HG03196 (cell line): ENCODE results near the gene PMP22.
"Not testable (repeated sequence)": the region's sequence is repeated elsewhere in the genome, so short reads cannot be mapped to it uniquely, and the experiment has no call there.

ENCODE experiments used
- ATAC-seq: cut with Tn5 transposase; IDR thresholded peaks from one replicate; pipeline ENCODE4 v1.9.1; 2021; ENCODE audit not compliant: unreplicated experiment

PMP22 gene

DNA sequence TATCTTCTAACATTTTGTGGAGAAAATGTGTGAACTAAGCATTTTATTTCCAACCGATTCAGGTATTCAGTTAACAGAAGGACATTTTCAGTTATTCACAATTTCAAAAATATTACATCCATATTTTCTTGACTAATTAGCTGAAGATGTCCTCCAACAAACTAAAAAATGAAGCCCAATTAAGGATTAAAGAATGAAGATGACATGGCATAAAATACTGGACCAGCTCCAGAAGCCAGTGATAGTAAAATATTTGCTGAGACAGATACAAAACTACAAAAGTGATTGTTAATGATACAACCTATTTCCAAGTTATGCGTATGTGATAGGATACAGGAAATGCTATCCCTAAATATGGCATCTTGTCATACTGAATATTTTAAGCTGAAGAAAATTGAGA lies 48.6 kb downstream of the PMP22 start:
- no peak for ATAC-seq

DNA sequence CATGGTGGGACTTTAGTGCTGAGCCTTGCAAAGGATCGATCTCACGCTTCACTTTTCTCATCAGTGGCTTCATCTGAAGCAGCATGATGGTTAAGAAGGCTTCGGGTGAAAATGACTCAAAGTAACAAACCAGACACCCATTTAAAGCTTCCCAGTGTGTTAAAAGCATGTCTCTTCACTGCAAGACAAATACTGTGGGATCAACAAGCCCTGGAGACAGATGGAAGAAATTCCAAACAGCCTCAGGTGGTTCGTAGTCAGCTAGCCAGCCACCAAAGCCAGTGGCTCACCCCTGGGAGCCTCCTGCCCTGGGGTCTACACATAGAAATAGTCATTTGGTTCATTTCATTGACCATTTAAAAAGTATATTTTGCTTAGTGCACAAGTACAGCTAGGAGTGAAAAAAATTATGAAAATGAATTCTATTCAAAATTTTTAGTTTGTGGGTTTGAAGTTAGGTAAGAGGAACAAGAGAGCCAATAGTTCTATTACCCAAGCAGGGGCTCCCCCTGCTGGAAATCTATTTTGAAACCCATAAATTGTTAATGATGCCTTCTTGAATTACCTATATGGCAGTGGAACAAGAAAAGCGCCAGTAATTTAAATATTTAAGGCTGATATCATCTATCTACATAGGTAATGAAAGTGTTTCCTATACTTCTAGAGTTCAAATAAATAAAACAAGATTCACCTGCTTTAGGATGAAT lies 51.6 kb downstream of the PMP22 start:
- no peak for ATAC-seq

DNA sequence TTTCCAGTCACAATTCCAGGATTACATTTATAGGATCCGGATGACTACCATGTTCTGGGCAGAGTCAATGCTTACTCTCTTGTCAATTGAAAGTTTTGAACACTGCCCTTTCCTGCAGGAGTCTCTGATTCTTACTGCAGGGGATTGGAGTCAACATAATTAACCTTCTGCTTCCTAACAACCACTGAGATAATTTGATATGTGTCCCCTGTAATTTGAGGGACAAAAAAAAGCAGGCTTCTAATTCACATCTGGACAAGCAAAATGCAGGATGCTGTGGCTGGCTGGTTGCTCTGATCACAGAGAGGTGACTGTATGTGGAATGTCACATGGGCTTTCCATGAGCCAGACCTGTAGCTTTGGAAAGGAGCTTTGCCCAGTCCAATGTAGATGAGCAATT lies 54.9 kb downstream of the PMP22 start:
- ATAC-seq = no peak

DNA sequence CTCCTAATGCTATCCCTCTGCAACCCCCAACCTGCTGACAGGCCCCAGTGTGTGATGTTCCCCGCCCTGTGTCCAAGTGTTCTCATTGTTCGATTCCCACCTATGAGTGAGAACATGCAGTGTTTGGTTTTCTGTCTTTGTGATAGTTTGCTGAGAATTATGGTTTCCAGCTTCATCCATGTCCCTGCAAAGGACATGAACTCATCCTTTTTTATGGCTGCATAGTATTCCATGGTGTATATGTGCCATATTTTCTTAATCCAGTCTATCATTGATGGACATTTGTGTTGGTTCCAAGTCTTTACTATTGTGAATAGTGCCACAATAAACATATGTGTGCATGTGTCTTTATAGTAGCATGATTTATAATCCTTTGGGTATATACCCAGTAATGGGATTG lies 62.1 kb downstream of the PMP22 start:
- not testable (repeated sequence) for ATAC-seq

DNA sequence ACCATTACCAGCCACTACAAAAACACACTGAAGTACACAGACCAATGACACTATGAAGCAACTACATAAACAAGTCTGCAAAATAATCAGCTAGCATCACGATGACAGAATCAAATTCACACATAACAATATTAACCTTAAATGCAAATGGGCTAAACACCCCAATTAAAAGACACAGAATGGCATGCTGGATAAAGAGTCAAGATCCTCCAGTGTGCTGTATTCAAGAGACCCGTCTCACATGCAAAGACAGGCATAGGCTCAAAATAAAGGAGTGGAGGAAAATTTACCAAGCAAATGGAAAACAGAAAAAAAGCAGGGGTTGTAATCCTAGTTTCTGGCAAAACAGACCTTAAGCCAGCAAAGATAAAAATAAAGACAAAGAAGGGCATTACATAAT lies 64.6 kb downstream of the PMP22 start:
- ATAC-seq = not testable (repeated sequence)

DNA sequence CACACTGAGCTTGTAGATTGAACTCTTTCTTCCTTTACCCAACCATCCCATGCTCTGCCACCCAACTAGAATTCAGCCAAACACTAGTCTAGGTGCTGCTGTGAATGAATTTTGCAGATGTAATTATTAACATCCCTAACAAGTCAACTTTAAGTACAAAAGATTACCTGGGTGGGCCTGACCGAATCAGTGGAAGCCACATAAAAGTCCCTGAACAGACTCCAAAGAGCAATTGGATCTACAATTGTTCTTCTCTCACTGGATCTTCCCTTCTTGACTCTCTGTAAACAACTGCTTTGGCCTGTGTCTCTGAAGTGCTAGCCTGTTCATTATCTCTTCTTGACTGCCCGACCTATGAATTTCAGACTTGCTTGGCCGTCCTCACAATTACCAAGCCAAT lies 67.9 kb downstream of the PMP22 start:
- no peak for ATAC-seq

DNA sequence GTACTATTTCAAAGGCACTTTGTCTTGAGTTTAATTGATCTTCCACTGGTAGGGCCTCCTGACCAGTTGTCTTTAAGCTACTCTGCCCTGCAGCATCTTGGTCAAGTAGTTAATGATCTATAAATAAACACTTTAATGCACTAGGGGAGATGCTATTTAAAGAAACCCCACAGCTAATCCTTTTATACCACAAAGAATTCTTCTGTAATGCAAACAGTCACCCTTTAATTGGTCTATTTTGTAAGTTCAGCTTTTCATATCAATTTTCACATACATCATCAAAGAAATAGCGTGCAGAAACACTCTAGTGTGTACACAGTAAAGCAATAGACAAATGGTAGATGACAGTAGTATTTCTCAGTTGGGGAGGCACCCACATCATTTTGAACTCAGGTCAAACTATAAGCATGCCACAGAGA lies 70.3 kb downstream of the PMP22 start:
- no peak for ATAC-seq

DNA sequence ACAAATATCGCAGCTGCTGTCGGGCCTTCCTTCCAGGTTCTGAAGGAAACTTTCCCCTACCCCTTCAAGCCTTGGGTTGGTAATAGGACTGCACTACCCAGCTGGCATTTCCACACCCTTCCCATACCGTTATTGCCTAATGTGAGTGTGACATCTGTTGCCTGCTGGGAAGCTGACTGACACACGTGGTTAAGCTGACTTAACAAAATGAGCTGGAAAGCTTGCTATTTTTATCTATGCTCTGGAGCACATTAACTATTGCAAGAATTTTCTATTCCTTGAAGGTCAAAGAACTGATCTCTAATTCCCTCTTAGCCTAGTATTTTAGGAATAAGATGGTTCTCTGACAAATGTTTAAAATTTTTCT lies 79.5 kb downstream of the PMP22 start:
- no peak for ATAC-seq

DNA sequence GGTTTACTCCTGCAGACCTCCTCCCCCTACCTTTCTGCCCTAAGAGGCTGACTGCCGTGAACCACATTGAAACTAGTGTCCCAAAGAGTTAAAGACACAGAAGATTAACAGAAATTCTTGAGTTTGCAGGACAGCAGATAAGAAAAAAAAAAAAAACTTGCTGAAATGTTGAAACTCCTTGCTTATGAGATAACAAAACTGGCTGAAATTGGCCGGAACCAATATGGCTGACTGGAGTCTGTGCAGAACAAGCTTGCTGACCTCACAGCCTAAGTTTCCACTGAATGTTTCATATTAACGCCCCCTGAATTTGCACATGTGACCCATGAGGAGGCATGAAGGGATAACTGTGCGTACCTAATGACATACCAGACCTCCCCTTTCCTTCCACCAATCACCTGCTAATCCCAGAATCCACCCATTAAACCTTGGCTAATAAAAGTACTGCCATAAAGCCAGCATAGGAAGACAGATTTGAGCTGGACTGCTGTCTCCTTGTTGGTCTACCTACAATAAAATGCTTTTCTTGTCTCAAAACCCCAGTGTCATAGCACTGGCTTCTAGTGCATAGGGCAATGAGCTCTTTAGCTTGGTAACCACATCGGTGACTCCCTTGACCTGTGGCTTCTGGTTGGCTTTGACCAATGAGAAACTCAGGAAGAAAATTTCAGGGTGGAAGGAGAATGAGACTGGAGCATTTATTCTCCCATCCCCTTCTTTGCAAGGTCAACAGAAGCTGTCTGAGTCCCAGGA lies 80.1 kb downstream of the PMP22 start:
- no peak for ATAC-seq

DNA sequence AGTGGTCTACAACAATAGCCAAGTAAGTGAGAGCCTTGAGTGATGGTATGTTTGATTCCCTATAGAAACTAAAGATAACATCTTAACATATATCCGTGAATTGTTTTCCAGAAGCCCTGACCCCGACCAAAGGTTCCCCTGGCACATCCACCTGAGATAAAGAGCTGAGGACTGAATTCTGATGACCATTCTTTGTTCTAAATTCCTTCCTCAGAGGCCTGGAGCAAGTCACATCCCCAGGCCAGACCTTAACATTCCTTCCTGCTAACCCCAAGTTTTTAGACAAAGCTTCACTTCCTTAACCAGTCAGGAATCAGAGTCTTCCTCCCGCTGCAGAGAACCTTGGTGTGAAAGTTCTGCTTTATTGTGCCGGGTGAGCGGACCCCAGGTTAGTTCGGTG lies 83.3 kb downstream of the PMP22 start:
- ATAC-seq = no peak

DNA sequence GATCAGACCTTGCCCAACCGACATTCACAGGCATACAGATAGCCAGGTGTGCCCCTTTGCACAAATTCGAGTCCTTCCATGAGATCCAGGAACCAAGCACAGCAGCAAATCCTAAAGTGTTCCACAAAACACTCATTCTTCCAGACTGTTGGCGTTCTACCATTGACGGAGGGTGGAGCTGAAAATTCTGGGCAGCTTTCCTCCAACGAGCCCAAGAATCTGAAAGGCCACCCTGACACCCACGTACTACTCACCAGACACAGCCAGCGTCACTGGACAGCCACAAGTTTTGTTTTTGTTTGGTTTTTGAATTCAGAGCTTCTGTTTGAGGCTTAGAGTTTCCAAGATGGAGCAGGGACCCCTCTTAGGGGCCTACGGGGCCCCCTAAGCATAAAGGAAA lies 83.8 kb downstream of the PMP22 start:
- no peak for ATAC-seq

DNA sequence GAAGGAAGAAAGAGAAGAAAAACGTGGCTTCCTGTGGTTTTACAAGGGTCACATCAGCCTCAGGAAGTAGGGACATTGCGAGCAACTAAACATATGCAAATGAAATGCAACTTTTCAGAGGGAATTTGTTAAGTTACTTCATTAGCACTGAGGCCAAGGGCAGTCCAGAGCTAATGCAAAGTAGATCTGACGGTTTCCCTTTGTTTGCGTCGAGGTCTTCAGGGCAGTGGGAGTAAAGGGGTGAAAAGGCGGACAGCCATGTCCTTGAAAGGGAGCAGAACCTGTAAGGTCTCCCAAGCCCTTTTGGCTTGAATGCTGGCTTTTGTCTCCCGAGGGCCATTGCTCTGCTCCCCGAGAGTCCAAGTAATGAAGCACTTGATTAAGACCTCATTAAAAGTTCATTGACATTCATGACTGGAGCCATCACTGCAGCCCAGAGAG lies 85.0 kb downstream of the PMP22 start:
- ATAC-seq = no peak
